ENCODE results near the gene NACC2.

NACC2 gene

DNA sequence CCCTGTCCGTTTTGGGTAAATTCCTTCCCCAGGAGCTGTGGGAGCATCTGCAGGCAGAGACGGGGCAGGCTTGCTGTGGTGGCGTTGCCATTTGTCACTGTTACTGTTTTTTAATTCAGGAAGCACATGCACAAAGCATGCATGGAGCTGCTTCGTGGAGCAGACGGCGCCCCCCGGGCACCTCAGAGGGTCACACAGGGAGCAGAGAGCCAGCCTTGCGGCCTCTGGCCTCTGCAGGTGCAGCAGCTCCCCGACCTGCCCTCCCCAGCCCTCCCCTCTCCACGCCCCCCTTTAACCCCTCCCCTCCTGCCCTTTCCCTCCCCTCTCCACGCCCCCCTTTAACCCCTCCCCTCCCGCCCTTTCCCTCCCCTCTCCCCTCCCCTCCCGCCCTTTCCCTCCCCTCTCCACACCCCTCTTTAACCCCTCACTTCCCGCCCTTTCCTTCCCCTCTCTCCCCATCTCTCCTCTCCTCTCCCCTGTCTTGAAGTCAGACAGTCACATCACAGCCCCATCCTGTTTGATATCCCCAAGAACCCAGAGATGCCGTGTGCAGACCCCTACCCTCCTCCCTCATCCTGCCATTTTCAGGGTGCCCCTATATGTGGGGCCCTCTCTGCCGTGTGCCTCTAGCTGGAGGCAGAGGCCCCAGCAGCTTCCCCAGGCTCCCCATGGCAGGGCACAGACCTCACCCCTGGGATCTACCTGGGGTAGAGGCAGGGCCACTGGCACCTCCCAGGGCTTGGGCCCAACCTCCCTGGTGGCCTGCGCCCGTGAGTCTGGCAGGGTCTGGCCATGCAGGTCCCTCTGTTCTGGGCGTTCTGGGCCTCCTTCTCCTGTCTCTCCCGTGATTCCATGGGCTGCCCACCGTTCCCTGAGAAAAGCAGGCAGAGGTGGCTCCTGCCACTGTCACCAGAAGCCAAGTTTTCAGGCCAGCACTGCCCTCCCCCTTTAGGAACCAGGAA is 104.3 kb downstream of the NACC2 start:
- no peak for DNase-seq

DNA sequence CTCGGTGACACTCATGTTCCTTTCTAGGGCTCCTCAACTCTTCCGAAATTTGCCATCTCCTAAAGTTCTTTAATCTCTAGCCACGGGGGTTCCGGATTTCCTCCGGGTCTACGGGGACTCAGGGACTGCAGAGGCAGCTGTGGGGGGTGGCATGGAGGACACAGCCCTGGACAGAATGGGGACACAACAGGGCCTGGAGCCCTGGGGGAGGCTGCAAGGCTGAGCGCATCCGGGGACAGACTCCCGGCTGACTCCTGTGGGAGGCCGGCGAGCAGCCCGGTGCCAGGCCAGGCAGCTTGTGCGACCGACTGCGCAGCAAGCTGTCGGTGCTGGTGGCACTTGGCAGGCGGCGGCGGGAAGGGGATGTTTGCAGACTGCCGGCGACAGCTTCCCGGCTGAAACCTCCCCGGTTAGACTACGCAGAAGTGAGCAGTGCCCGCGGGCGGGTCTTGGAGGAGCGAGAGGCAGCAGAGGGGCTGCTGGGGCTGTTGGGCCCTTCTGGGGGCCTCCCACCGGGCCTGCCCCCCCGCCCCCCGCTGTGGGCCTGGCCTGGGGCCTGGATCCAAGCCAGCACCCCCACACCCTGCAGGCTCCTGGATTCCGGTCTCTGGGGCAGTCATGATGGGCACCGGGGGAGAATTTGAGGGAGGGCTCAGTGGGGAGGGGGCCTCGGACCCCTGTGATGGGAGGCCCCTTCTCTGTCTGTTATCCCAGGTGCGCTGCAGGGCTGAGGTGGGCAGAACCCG is 105.2 kb downstream of the NACC2 start:
- DNase-seq: no peak

DNA sequence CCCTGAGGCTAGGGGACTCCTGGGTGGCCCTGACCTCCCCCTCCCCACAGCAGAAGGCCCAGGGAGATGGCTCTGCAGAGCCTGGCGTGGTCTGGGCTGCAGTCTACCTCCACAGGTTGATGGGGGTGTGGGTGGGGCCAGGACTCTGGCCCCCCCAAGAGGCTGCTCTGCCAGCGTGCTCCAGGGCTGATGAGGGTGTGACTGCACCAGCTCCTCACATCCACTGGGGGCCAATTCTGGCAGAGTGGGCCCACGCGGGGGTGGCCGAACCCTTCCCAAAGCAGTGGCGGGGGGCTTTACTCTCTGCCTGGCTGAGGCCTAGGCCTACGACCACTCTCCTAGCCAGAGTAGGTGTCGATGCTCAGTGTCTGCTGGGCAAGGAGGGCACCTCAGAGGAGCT is 105.9 kb downstream of the NACC2 start:
- no peak for DNase-seq

DNA sequence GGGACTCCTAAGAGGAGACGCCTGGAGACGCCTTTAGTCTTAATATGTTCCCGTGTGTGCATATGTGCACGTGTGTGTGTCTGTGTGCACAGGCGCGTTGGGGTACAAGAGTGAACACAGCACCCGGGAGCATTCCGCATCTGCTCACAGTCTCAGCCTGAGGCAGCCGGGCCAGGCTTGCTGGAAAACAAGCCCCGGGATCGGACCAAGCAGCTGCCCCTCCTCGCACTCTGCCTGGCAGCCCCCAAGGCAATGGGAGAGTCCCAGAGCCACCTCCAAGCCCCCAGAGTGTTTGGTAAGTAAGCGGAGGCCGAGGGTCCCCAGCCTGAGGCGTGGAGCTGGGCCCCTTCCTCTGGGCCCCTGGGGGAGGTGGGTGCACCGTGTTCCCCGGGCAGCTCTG is 106.6 kb downstream of the NACC2 start:
- DNase-seq: no peak

DNA sequence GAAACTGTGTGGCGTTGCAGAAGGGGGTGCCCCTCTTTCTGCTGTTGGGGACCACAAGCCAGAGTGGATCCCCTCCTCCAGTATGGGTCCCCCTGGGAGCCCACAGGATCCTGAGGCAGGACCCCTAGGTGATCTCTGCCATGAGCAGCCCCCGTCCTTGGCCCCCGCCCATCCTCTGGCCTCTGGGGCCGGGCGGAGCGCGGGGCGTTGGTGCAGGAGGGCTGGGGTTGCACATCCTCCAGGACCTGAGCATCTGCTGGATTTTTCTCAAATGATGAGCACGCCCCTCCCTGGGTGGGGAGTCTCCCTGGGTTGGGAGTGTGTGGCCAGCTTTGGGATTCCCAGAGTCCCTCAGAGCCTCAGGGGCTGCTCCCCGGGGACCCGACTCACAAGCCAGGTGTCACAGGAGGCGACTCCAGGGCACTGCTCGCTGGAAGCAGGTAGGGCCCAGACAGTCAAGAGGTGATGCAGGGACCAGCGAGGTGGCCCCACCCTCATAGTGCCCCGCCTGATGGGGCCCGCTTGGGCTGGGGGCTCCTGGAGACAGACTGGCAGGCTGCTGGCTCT is 107.2 kb downstream of the NACC2 start:
- no peak for DNase-seq

DNA sequence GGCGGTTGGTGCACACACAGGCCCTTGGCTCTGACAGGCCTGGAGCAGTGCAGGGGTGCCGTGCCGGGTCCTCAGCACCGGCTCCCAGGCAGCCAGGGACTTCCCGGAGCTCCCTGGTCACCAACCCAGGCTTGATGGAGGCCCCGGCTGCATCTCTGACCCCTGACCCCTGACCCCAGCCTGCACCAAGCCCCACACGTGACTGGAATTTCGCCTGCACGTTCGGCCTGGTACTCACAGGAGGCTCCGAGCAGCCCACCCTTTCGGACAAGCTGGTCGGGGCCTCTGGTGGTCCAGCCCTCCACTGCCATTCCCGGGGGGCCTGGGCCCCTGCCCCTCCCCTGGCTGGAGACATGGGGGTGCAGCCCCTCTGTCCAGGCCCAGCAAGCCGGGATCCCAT is 108.5 kb downstream of the NACC2 start:
- DNase-seq: no peak

DNA sequence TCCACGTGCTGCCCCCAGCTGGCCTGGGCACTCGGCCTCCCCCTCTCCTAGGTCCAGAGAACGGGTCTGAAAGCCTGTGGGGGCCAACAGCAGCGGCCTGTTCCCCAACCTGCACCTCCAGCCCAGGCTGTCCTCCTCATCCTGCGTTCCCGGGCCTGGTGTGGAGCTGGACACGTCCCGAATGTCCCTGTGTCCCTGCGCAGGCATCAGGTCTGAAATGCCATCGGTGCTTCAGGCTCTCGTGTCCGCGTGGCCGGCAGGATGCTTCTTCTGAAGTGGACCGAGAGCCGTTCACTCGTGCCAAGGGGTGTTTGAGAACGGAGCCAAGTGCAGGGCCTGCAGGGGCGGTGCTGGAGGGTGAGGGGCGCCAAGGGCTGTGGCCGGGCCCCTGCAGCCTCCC is 109.2 kb downstream of the NACC2 start:
- no peak for DNase-seq

DNA sequence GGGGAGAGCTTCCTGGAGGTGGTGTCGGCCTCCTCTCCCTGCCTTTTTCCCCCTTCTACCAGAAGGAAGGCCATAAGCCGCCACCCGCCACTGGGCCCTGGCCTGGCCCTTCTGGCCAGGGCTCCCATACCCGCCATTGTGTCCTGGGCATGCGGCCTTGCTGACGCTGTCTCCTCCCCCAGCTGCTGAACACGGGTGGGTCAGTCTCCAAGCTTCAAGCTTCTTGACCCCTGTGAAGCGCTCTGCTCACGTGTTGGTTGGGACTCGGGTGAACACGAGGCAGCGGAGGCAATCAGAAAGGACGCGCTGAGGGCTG is 109.7 kb downstream of the NACC2 start:
- no peak for DNase-seq

DNA sequence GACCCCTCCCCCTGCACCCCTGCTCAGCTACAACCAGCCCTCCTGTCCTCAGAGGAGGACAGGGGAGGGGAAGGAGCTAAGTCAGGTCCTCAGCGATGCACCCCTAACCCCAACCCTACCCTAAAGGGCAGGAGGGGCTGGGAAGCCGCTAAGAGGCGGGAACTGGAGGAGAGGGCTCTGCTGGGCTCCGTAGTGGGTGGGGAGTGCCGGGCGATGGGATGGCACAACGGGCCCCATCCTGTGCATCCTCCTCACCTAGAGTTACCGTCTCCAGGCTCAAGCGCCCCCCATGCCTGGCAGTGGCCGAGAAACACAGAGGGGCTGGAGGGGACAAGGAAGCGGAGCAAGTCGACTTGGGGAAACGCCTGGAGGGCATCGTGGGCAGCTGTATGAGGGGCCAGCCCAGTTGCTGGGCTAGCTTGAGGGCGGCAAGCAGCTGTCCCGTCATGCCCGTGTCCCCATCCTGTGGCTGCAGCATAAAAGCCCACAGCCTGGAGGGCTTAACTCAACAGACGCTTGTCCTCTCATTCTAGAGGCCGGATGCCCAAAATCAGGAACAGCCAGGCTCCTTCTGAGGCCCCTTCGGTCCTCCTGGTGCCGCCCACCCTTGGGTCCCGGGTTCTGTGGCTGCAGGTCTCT is 110.9 kb downstream of the NACC2 start:
- no peak for DNase-seq

DNA sequence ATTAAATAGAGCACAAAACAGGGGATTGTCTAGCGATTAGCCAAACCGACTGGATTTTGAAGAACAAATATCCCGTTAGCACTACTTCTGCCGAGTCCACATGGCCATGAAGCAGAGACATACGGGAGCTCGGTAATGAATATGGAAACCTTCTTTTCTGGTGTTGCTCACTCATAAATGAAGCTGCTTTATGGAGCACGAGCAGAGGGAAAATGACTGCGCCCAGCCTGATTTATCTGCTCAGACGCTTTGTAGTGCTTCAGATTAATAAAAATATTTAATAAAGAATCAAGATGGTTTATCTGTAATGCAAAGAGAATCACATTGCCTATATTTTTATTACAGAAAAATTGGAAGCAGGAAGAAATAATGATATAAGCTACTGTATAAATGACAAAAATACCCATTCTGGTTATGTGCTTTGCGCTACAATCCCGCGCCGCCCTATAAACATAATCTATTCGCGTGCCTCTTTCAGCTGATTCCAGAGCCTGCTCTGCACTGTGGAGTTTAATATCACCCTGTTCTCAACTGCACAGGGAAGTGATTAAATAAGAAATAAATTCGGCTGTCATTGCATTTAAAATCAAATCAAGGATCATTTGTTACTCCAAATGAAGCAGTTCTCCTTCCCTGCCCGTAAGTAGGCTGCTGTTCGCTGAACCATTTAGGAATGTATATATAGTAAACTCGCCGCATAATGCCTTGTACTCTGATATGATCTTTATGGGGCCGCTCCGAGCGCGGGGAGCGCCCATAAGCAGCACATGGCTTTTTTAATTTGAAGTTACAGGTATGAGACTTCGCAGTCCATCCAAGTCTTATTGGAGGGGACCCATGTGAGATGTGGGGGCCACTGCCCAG is 111.6 kb downstream of the NACC2 start:
- DNase-seq: no peak

DNA sequence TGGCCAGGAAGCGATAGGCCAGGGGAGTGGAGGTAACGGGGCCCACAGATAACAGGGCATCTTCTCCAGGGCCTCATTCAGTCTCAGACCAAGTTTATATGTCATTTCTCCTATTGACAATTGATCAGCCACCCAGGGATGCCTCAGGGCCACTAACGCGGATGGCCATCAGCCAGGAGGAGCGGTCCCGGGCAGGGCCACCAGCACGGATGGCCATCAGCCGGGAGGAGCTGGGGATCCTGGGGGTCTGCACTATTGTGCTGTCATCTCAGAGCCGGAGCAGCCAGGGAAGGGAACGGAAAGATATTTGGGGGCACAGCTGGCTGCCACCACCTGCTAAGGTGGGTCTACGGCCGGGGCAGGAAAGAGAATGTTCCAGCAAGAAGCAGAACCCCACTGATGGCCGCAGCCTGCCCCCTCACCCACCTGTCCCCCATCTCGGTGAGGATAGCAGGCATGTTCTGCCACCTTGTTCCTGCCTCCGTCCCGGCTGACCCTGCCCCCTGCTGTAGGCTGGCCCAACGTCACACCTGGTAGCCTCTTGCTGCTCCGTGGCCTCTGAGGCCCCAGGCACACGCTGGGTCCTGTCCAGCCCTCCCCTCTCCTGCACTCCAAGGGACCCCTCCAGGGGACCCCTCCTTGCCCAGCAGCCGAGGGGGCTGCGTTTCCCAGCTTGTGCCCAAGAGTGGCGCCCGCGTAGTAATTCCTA is 112.4 kb downstream of the NACC2 start:
- no peak for DNase-seq

DNA sequence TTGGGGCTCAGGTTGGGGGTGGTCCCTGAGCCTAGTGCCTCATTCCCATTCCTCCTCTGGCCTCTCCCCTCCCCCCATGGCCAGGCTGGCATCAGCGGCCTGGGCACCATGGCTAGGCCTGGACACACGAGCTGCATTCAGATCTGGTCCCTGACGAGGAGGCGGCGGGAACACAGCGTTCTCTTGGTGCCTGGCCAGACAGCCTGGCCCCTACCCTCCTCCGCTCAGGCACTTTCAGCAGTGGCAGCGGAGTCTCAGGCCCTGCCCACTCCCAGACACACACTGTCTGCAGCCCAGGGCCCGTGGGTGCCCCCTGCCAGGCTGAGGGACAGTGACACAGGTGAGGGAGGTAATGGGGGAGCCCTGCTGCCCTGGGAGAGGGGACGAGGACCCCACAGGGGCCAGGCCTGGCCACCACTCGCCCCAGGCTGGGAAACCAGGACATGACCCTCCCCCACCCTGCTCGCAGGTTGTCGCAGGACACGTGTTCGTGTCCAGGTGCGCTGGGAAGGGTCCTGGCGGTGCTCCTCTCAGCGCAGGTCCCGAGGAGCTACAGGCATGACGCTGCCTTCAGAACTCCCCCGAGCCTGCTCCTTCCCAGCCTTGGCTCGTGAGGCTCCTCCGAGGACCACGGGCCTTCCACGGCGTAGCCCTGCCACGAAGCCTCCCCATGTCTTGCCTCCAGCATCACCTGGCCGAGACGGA is 114.0 kb downstream of the NACC2 start:
- DNase-seq: no peak

DNA sequence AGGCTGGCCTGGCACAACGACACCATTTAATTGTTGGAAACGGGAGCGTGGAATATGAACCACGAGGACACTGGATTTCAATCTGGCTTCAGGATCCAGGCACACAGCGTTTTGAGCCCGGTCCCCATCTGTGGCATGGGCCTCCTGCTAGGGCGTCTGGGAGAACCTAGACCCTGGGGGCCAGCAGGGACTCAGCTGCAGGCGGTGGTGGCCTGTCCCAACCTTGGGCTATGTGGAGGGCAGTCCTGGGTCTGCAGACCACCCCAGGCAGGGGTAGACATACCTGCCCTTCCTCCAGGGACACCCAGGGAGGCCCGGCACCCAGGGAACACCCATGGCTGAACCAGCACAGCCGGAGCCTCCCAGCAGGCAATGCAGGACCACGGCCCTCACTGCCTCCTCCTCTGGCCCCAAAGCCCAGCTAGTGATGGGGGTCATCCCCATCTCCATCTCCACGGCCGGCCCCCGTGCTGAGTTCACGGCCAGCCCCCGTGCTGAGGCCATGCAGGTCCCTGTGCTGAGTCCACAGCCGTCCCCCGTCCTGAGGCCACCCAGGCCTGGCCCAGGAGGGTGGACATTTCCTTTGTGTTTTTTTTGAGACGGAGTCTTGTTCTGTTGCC is 115.4 kb downstream of the NACC2 start:
- no peak for DNase-seq

DNA sequence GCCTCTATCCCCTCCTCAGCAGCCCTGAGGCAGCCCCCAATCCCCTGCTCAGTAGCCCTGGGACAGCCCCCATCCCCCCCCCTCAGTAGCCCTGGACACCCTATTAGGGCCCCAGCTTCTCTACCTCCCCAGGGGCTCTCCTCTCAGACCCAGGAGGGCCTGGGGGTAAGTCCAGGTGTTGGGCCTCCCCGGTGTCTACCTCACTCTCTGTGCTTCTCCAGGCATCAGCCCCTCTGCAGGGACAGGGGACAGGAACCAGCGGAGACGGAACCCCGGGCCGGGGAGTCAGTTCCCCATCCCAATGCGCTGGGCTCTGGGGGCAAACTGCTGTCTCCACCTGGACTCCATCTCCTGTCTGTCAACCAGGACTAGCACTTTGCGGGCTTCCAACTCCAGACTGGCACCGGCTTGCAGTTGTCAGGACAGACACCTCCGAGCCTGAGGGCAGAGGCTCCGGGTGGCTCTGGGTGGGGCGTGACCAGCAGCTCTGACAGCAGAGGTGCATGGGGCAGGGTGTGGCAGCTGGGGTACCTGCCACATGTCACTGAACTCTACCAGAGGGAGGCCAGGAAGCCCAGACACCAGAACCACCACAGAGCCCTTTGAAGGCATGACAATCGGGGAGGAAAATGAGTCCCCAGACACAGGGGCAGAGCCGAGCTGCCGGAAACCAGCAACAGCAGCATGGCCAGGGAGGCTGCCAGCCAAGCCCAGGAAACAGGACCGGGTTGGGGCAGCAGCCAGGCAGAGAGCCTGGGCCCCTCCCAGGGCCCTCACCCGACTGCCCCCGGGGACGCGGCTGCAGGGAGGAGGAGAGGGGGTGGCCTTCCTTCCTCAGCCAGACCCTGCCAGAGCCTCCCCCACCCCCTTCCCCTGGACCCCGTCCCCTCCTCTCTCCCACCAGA is 116.2 kb downstream of the NACC2 start:
- DNase-seq: no peak

DNA sequence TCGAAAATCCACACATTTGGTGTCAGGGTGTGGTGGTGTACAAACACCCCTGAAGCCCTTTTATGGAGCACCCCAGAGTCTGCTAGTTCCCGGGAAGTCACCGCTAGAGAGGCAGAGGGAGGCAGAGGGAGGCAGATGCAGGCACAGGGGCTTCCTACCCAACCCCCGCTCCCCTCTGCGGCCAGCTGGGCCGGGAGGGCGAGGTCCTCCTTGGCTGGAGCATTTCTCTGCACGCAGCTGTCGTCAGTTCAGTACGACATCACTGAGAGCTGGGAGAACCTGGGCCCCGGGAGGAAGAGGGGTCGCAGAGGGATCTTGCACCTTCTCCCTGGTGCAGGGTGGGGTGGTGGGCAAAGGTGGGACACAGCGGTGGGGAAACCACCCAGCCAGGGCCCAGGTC is 118.1 kb downstream of the NACC2 start:
- DNase-seq: no peak

DNA sequence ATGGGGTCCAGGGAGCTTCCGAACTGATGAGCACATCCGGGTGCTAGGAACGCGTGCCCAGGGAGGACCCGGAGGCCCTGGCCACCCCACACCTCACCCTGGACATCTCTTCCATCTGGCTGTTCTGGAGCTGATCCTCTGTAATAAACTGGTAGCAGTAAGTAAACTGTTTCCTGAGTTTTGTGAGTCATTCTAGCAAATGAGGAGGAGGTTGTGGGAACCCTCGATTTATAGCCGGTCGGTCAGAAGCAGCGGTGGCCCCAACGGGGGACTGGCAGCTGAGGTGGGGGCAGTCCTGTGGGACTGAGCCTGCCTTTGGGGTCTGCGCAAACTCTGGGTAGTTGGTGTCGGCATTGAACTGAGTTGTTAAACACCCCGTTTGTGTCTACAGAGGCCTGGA is 118.6 kb downstream of the NACC2 start:
- DNase-seq: no peak

DNA sequence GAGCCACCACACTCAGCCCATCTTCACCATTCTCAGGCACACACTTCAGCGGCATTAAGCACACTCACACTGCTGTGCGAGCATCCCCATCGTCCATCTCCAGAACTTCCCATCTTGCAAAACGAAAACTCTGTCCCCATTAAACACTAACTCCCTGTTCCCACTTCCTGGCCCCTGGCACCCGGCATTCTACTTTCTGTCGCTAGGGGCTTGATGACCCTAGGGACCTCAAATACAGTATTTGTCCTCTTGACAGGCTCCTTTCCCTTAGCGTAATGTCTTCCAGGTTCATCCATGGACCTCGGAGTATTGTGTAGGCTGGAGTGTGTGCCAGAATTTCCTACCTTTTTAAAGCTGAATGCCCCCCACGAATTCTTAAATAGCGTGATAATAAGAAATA is 119.3 kb downstream of the NACC2 start:
- no peak for DNase-seq

DNA sequence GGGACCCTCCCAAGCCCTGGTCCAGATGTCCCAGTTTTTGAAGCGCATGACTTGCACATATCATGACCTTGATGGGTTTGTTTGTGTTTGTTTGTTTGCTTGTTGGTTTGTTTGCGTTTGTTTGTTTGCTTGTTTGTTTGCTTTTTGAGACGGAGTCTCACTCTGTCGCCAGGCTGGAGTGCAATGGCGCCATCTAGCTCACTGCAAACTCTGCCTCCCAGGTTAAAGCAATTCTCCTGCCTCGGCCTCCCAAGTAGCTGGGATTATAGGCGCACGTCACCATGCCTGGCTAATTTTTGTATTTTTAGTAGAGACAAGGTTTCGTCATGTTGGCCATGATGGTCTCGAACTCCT is 120.9 kb downstream of the NACC2 start:
- DNase-seq: no peak

DNA sequence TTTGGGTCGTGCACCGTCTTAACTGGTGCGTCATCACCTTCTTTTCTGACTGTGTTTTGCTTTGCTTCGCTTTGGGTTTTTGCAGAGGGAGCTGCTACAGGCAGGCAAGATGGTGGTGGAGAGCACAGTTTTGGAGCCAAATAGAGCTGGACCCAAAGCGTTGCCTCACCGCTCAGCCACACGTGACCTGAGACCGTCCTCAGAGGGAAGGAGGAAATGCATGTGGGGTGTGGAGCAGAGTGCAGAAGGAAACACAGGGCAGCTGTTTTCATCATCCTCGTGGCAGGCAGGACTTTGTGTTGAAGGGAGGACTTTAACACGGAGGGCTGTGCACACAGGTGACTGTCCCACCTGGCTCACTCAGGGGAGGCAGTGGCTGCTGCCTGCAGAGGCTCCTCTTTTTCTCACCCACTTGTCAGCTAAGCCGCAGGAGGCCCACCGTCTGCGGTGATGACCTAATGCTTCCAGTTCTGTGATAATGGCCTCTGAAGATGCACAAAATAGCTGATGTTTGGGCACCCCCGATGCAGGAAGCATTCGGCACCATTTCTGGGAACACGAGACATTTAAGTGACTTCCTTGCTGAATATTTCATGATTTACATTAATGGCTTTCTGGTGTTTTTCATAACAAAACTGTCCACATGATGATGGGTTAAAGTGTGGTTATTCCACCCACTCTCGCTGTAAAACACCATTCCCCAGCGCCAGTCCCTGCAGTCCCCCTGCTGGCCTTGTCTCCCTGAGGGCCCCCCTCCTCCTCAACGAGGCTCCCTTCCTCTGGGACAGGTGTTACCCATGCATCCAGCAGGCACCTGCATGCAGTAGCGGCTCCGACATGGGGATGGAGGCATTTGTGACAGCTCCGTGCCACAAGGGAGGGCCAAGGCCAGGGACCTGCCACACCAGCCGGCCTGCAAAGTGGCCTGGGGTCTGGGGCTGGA is 121.5 kb downstream of the NACC2 start:
- no peak for DNase-seq
